Heart right ventricle (tissue), 16 donors: ENCODE measurements around the gene PDCD2. TPM values are rescaled to one million over a fixed set of nuclear protein-coding genes. Genes with fewer than 3 reads are reported as not detected.

Experiments
- ATAC-seq, 8 donors: fragments of 200-7000 bp; cut with Tn5 transposase; one replicate each; pipeline ENCODE4 v1.9.1; 2020; ENCODE audit warnings: mild to moderate bottlenecking in 8 of 8, moderate library complexity in 8 of 8, moderate number of reproducible peaks in 1 of 8
- DNase-seq, 2 donors: peaks; one replicate each; pipeline ENCODE4 v3.0.0-alpha.2; 2020
- H3K27ac ChIP-seq, 10 donors: fragments of 200-600 bp; sonication (generic) in 2 of 10; one replicate each; pipeline versions ENCODE4 v1.5.0 to v1.8.0; 2020 to 2022; ENCODE audit warnings: mild to moderate bottlenecking in 3 of 10
- H3K27me3 ChIP-seq, 7 donors: fragments of 200-600 bp; one replicate each; pipeline ENCODE4 v1.8.0; 2021 to 2022; ENCODE audit warnings: mild to moderate bottlenecking in 2 of 7
- H3K36me3 ChIP-seq, 9 donors: fragments of 200-600 bp; sonication (generic) in 1 of 9; one replicate each; pipeline versions ENCODE4 v1.5.0 to v1.8.0; 2020 to 2022; ENCODE audit warnings: mild to moderate bottlenecking in 2 of 9
- H3K4me1 ChIP-seq, 9 donors: fragments of 200-600 bp; sonication (generic) in 1 of 9; one replicate each; pipeline versions ENCODE4 v1.5.0 to v1.8.0; 2020 to 2022; ENCODE audit warnings: mild to moderate bottlenecking in 4 of 9
- H3K4me3 ChIP-seq, 10 donors: fragments of 200-600 bp; sonication (generic) in 2 of 10; one replicate each; pipeline versions ENCODE4 v1.5.0 to v1.8.0; 2020 to 2022; ENCODE audit warnings: mild to moderate bottlenecking in 7 of 10, moderate library complexity in 2 of 10
- H3K9me3 ChIP-seq, 11 donors: fragments of 200-600 bp in 10 of 11; sonication (generic) in 2 of 11; one replicate each; pipeline versions ENCODE4 v1.5.0 to v1.8.0; 2013 to 2022; ENCODE audit warnings: mild to moderate bottlenecking in 2 of 11, control low read depth in 1 of 11, moderate library complexity in 1 of 11
- CTCF ChIP-seq, 9 donors: fragments of 200-600 bp; sonication (generic) in 2 of 9; IDR thresholded peaks; one replicate each; pipeline versions ENCODE4 v1.5.0 to v1.8.0; 2021 to 2022; ENCODE audit warnings: antibody characterized with exemption in 9 of 9, mild to moderate bottlenecking in 5 of 9, moderate library complexity in 1 of 9
- WGBS, 2 donors: extraction: QIAGEN DNeasy Blood & Tissue Kit; methylation state at CpG; one replicate each; pipeline ENCODE4 v1.1.7; 2013; ENCODE audit warnings: inconsistent platforms in 1 of 2; 5-methylcytosine and 5-hydroxymethylcytosine counted together
- intact Hi-C, 10 donors: fragments of 100-400 bp; cut with DNase I; formaldehyde crosslinking; loops; one replicate each; pipeline versions ENCODE4 v1.11.1 to v1.14.2; 2022
- polyA plus RNA-seq, 2 donors: library from polyadenylated mRNA; stranded (reverse); fragments of 200-250 nt; gene quantifications; one replicate each; pipeline ENCODE4 v1.2.3, GENCODE V29; 2013
- total RNA-seq, 10 donors: library from RNA; stranded (reverse); fragmentation: NEBNext Ultra II Directional in 3 of 10; extraction: Animal tissue kit (Norgen Biotek cat#: 25700) in 3 of 10; gene quantifications; one replicate each; pipeline versions ENCODE4 v1.2.1 to v1.2.4, GENCODE V29; 2021 to 2023
- donor health status: Arrhythmogenic right ventricular cardiomyopathy.
- donor health status: ischemic (EF 13 %, LVEDD 7.1; RV severe dilation, severe dysfunction).
- donor health status: healthy with polysubstance abuse.
- donor health status: DM: no; HTN: yes; CAD: no.
- donor health status: DM: no; HTN: no; CAD: no.
- donor health status: ischemic (EF 25% LVEDD 6.9; RV normal size, moderate dysfunction).
- donor health status: ischemic (EF 25% LVEDD 5.7; RV mildly dilated, moderate dysfunction).
- donor health status: healthy.
- donor health status: DM: yes; HTN: yes; CAD: no.
- donor health status: Ischemic cardiomyopathy.
- donor health status: ischemic (EF 35%, LVEDD 5.7; RV mildly dilated, moderate dysfunction).
- donor health status: nonischemic (EF 11% LVEDD 7.7; RV severe dilation, severe dysfunction).
- donor health status: DM: yes; HTN: yes; CAD: no.
- donor health status: PGD.
- donor health status: ischemic (EF 29% LVEDD 5.4; RV normal size, mild dysfunction).
- donor health status: nonischemic (EF 23%, LVEDD 6.1; RV moderate dilation, normal function).

The PDCD2 gene
- total and polyA plus RNA-seq, 12 donors, result 20.0 to 45.5 (median 34.0) TPM

GRCh38 chr6:170525795-170526194 is 58.6 kb downstream of the PDCD2 start:
- H3K4me3 ChIP-seq, result no peak overlapping the region
- H3K27me3 ChIP-seq, result no peaks in the 10 kb centered on the region
- H3K4me1 ChIP-seq, result peaks cover 5 to 39% (median 27%) of the 10 kb centered on the region in 9 donors
- H3K27ac ChIP-seq, result no peak overlapping the region
- TF ChIP-seq CTCF (IDR thresholded peaks at IDR 0.05), result no peak
- WGBS, 2 donors, result 87 to 89% methylated on average over 7 of the region's 7 CpGs
- no peaks in the 10 kb centered on the region for H3K36me3 ChIP-seq
- intact Hi-C loops, result loop anchor here in 9 of 10 donors (5.0 to 10.0 kb wide), 9 partner anchors 211 to 733 kb away; partner anchors contain the start of genes FAM120B (in 2 of the 9) and DLL1 (in 1 of the 9)
- peaks cover 0 to under 1% (median 0%) of the 10 kb centered on the region in 11 donors for H3K9me3 ChIP-seq
- ATAC-seq, result no peak
- DNase-seq, result no peak

Other genes starting within 250 kb of the PDCD2 start
- 100 to 1,000 TPM; 117 to 173 (median 137) TPM for gene PSMB1, start 31.3 kb downstream of the PDCD2 start, total RNA-seq
- gene PSMB1, start 31.3 kb downstream of the PDCD2 start, polyA plus RNA-seq, result 100 to 1,000 TPM; 226 to 309 TPM
- gene TBP, start 30.3 kb downstream of the PDCD2 start, total RNA-seq, result 10 to 100 TPM in 1 of 10 donors, 1 to 10 TPM in 9; 6.4 to 10.3 (median 7.6) TPM
- gene TBP, start 30.3 kb downstream of the PDCD2 start, polyA plus RNA-seq, result 1 to 10 TPM; 6.3 to 9.1 TPM